Measurements from ENCODE around the gene SGIP1.

SGIP1 gene

GRCh38 chr1:66767626-66768025 is 233.7 kb downstream of the SGIP1 start:
- H3K4me1 ChIP-seq (ENCODE audit: control insufficient read depth in 2 of 2, insufficient read depth in 1 of 2, low read depth in 1 of 2, low read length in 2 of 2): no peaks in the 10 kb centered on the region
- H4K8ac ChIP-seq (ENCODE audit: low read depth, low read length): no peak overlapping the region

GRCh38 chr1:66768965-66769364 is 235.0 kb downstream of the SGIP1 start:
- no peak overlapping the region for H3K14ac ChIP-seq (ENCODE audit: low read length)
- H2BK15ac ChIP-seq (ENCODE audit: low read length): no peak overlapping the region
- H3K4me2 ChIP-seq (ENCODE audit: insufficient read depth, low read length, poor library complexity, severe bottlenecking): no peak overlapping the region
- no peak overlapping the region for H3K23ac ChIP-seq (ENCODE audit: low read depth, low read length, poor library complexity)
- no peak for DNase-seq (ENCODE audit: low spot score)
- no peak overlapping the region for H2BK120ac ChIP-seq (ENCODE audit: low read depth, low read length)
- no peak overlapping the region for H2BK5ac ChIP-seq (ENCODE audit: low read length)
- peaks cover 0 to 1% of the 10 kb centered on the region in 2 donors for H3K4me1 ChIP-seq (ENCODE audit: control insufficient read depth in 2 of 2, insufficient read depth in 1 of 2, low read depth in 1 of 2, low read length in 2 of 2)
- no peak overlapping the region for H3K27ac ChIP-seq (replicated peaks; ENCODE audit: low read length)
- no peaks in the 10 kb centered on the region for H3K27me3 ChIP-seq (ENCODE audit: control insufficient read depth in 3 of 3, insufficient read depth in 3 of 3, low read depth in 1 of 3, low read length in 3 of 3)
- H3K4me3 ChIP-seq (ENCODE audit: low read length in 2 of 2): no peak overlapping the region
- no peaks in the 10 kb centered on the region for H3K36me3 ChIP-seq (replicated peaks in 1 of 2; ENCODE audit: control insufficient read depth in 2 of 2, insufficient read depth in 2 of 2, low read length in 2 of 2)
- H3K4ac ChIP-seq (ENCODE audit: low read length): no peak overlapping the region
- H2AK5ac ChIP-seq (ENCODE audit: low read depth, low read length): no peak overlapping the region
- H4K91ac ChIP-seq (ENCODE audit: low read depth, low read length, poor library complexity): no peak overlapping the region
- WGBS, 2 donors (ENCODE audit: extremely low coverage in 2 of 2, insufficient read length in 2 of 2, insufficient replicate concordance in 1 of 2): no CpG with 5 or more reads among the region's 1 CpG
- H3K79me1 ChIP-seq (ENCODE audit: low read depth, low read length): no peaks in the 10 kb centered on the region
- H3K18ac ChIP-seq (ENCODE audit: low read length): no peak overlapping the region
- H2BK12ac ChIP-seq (ENCODE audit: low read length): no peak overlapping the region
- H2AFZ ChIP-seq (ENCODE audit: low read length): no peak overlapping the region
- no peak overlapping the region for H3K9ac ChIP-seq (ENCODE audit: low read depth, low read length, poor library complexity)
- H3K9me3 ChIP-seq (replicated peaks in 1 of 2; ENCODE audit: control insufficient read depth in 2 of 2, insufficient read depth in 1 of 2, low read depth in 1 of 2, low read length in 2 of 2): no peaks in the 10 kb centered on the region
- H4K8ac ChIP-seq (ENCODE audit: low read depth, low read length): no peak overlapping the region

More at GRCh38 chr1:66767626-66768025, 233.7 kb downstream of the SGIP1 start:
- Histone ChIP-seq H3K27ac (replicated peaks; ENCODE audit: low read length) (no peak overlapping the region), H3K4ac (ENCODE audit: low read length) (no peak overlapping the region), H2BK15ac (ENCODE audit: low read length) (no peak overlapping the region), H3K4me2 (ENCODE audit: insufficient read depth, low read length, poor library complexity, severe bottlenecking) (no peak overlapping the region), H4K91ac (ENCODE audit: low read depth, low read length, poor library complexity) (no peak overlapping the region), H3K36me3 (replicated peaks in 1 of 2; ENCODE audit: control insufficient read depth in 2 of 2, insufficient read depth in 2 of 2, low read length in 2 of 2) (no peaks in the 10 kb centered on the region), H2BK5ac (ENCODE audit: low read length) (no peak overlapping the region), H3K4me3 (ENCODE audit: low read length in 2 of 2) (no peak overlapping the region), H3K27me3 (ENCODE audit: control insufficient read depth in 3 of 3, insufficient read depth in 3 of 3, low read depth in 1 of 3, low read length in 3 of 3) (no peaks in the 10 kb centered on the region), H3K23ac (ENCODE audit: low read depth, low read length, poor library complexity) (no peak overlapping the region), H3K9me3 (replicated peaks in 1 of 2; ENCODE audit: control insufficient read depth in 2 of 2, insufficient read depth in 1 of 2, low read depth in 1 of 2, low read length in 2 of 2) (no peaks in the 10 kb centered on the region), H3K14ac (ENCODE audit: low read length) (no peak overlapping the region), H2AK5ac (ENCODE audit: low read depth, low read length) (no peak overlapping the region), H2BK120ac (ENCODE audit: low read depth, low read length) (no peak overlapping the region), H2BK12ac (ENCODE audit: low read length) (no peak overlapping the region), H3K18ac (ENCODE audit: low read length) (no peak overlapping the region), H3K9ac (ENCODE audit: low read depth, low read length, poor library complexity) (no peak overlapping the region), H2AFZ (ENCODE audit: low read length) (no peak overlapping the region), H3K79me1 (ENCODE audit: low read depth, low read length) (no peaks in the 10 kb centered on the region)
- DNase-seq (ENCODE audit: low spot score): no peak

- Histone ChIP-seq H3K18ac (ENCODE audit: low read length) (no peak overlapping the region), H3K4me2 (ENCODE audit: insufficient read depth, low read length, poor library complexity, severe bottlenecking) (no peak overlapping the region), H3K4me1 (ENCODE audit: control insufficient read depth in 2 of 2, insufficient read depth in 1 of 2, low read depth in 1 of 2, low read length in 2 of 2) (peaks cover 0 to 1% of the 10 kb centered on the region in 2 donors), H4K8ac (ENCODE audit: low read depth, low read length) (no peak overlapping the region), H2BK5ac (ENCODE audit: low read length) (no peak overlapping the region), H2BK120ac (ENCODE audit: low read depth, low read length) (no peak overlapping the region), H2AK5ac (ENCODE audit: low read depth, low read length) (no peak overlapping the region), H3K36me3 (replicated peaks in 1 of 2; ENCODE audit: control insufficient read depth in 2 of 2, insufficient read depth in 2 of 2, low read length in 2 of 2) (no peaks in the 10 kb centered on the region), H3K27me3 (ENCODE audit: control insufficient read depth in 3 of 3, insufficient read depth in 3 of 3, low read depth in 1 of 3, low read length in 3 of 3) (no peaks in the 10 kb centered on the region), H3K9ac (ENCODE audit: low read depth, low read length, poor library complexity) (no peak overlapping the region), H3K4me3 (ENCODE audit: low read length in 2 of 2) (no peak overlapping the region), H3K79me1 (ENCODE audit: low read depth, low read length) (no peaks in the 10 kb centered on the region), H3K23ac (ENCODE audit: low read depth, low read length, poor library complexity) (no peak overlapping the region), H3K14ac (ENCODE audit: low read length) (no peak overlapping the region), H3K4ac (ENCODE audit: low read length) (no peak overlapping the region), H3K27ac (replicated peaks; ENCODE audit: low read length) (no peak overlapping the region), H2BK12ac (ENCODE audit: low read length) (no peak overlapping the region), H2AFZ (ENCODE audit: low read length) (no peak overlapping the region), H2BK15ac (ENCODE audit: low read length) (no peak overlapping the region), H3K9me3 (replicated peaks in 1 of 2; ENCODE audit: control insufficient read depth in 2 of 2, insufficient read depth in 1 of 2, low read depth in 1 of 2, low read length in 2 of 2) (no peaks in the 10 kb centered on the region), H4K91ac (ENCODE audit: low read depth, low read length, poor library complexity) (no peak overlapping the region)
- no CpG with 5 or more reads among the region's 7 CpGs for WGBS, 2 donors (ENCODE audit: extremely low coverage in 2 of 2, insufficient read length in 2 of 2, insufficient replicate concordance in 1 of 2)
- no peak for DNase-seq (ENCODE audit: low spot score)
Measured at GRCh38 chr1:66769512-66770229, 235.7 kb downstream of the SGIP1 start.

GRCh38 chr1:66770240-66770639 is 236.3 kb downstream of the SGIP1 start:
- no peak overlapping the region for H4K8ac ChIP-seq (ENCODE audit: low read depth, low read length)
- peaks cover 0 to 1% of the 10 kb centered on the region in 2 donors for H3K4me1 ChIP-seq (ENCODE audit: control insufficient read depth in 2 of 2, insufficient read depth in 1 of 2, low read depth in 1 of 2, low read length in 2 of 2)
- no peak overlapping the region for H2BK15ac ChIP-seq (ENCODE audit: low read length)
- WGBS, 2 donors (ENCODE audit: extremely low coverage in 2 of 2, insufficient read length in 2 of 2, insufficient replicate concordance in 1 of 2): no CpG with 5 or more reads among the region's 2 CpGs
- no peak overlapping the region for H4K91ac ChIP-seq (ENCODE audit: low read depth, low read length, poor library complexity)
- DNase-seq (ENCODE audit: low spot score): no peak
- no peak overlapping the region for H2AK5ac ChIP-seq (ENCODE audit: low read depth, low read length)
- no peak overlapping the region for H3K4me2 ChIP-seq (ENCODE audit: insufficient read depth, low read length, poor library complexity, severe bottlenecking)
- no peak overlapping the region for H3K9ac ChIP-seq (ENCODE audit: low read depth, low read length, poor library complexity)
- no peak overlapping the region for H3K27ac ChIP-seq (replicated peaks; ENCODE audit: low read length)
- H3K18ac ChIP-seq (ENCODE audit: low read length): no peak overlapping the region
- no peaks in the 10 kb centered on the region for H3K36me3 ChIP-seq (replicated peaks in 1 of 2; ENCODE audit: control insufficient read depth in 2 of 2, insufficient read depth in 2 of 2, low read length in 2 of 2)
- H3K79me1 ChIP-seq (ENCODE audit: low read depth, low read length): no peaks in the 10 kb centered on the region
- no peak overlapping the region for H3K23ac ChIP-seq (ENCODE audit: low read depth, low read length, poor library complexity)
- no peak overlapping the region for H2BK120ac ChIP-seq (ENCODE audit: low read depth, low read length)
- H3K27me3 ChIP-seq (ENCODE audit: control insufficient read depth in 3 of 3, insufficient read depth in 3 of 3, low read depth in 1 of 3, low read length in 3 of 3): no peaks in the 10 kb centered on the region
- no peak overlapping the region for H2BK5ac ChIP-seq (ENCODE audit: low read length)
- no peak overlapping the region for H2AFZ ChIP-seq (ENCODE audit: low read length)
- no peak overlapping the region for H2BK12ac ChIP-seq (ENCODE audit: low read length)
- H3K4me3 ChIP-seq (ENCODE audit: low read length in 2 of 2): no peak overlapping the region
- no peaks in the 10 kb centered on the region for H3K9me3 ChIP-seq (replicated peaks in 1 of 2; ENCODE audit: control insufficient read depth in 2 of 2, insufficient read depth in 1 of 2, low read depth in 1 of 2, low read length in 2 of 2)
- no peak overlapping the region for H3K4ac ChIP-seq (ENCODE audit: low read length)
- H3K14ac ChIP-seq (ENCODE audit: low read length): no peak overlapping the region
